GM23338 (cell line): ENCODE data around the gene SLC25A29.

Experiments
- CREB1 ChIP-seq: fragments of 250-450 bp; sonication (Bioruptor Pico); IDR thresholded peaks from 2 replicates; pipeline ENCODE4 v1.5.0; 2020; ENCODE audit warnings: low read depth, mild to moderate bottlenecking, moderate library complexity
- CTCF ChIP-seq, 2 experiments: fragments of 200-600 bp in 1 of 2; sonication (generic) in 1 of 2; conservative IDR thresholded peaks; 2 replicates each; pipeline versions ENCODE4 v1.5.1 to v1.6.1; 2016 to 2017; ENCODE audit warnings: antibody characterized with exemption in 2 of 2, low read depth in 2 of 2, mild to moderate bottlenecking in 2 of 2, moderate library complexity in 1 of 2
- EZH2 ChIP-seq: fragments of 200-600 bp; sonication (generic); IDR thresholded peaks from one replicate; pipeline ENCODE4 v1.8.0; 2017; ENCODE audit warnings: antibody characterized with exemption, mild to moderate bottlenecking, low read depth; ENCODE audit not compliant: unreplicated experiment
- EZH2phosphoT487 ChIP-seq: fragments of 200-600 bp; sonication (generic); IDR thresholded peaks from one replicate; pipeline ENCODE4 v1.8.1; 2018; ENCODE audit warnings: antibody characterized with exemption; ENCODE audit not compliant: unreplicated experiment
- JUNB ChIP-seq: IDR thresholded peaks from one replicate; pipeline ENCODE4 v1.6.1; 2016; ENCODE audit warnings: antibody characterized with exemption; ENCODE audit not compliant: unreplicated experiment
- NANOG ChIP-seq: IDR thresholded peaks from 2 replicates; pipeline ENCODE4 v1.6.1; 2016; ENCODE audit warnings: antibody characterized with exemption, borderline replicate concordance
- POLR2AphosphoS5 ChIP-seq: IDR thresholded peaks from 2 replicates; pipeline ENCODE4 v1.6.1; 2016; ENCODE audit warnings: antibody characterized with exemption, low read depth
- REST ChIP-seq: IDR thresholded peaks from one replicate; pipeline ENCODE4 v1.6.1; 2018; ENCODE audit warnings: antibody characterized with exemption; ENCODE audit not compliant: unreplicated experiment

- TF ChIP-seq CTCF (conservative IDR thresholded peaks at IDR 0.05; ENCODE audit: low read depth in 2 of 2) (no peak), REST (no peak), NANOG (no peak), POLR2AphosphoS5 (no peak), EZH2 (no peak), JUNB (no peak), CREB1 (CRISPR knock-in tag) (no peak), EZH2phosphoT487 (no peak)
Measured at GRCh38 chr14:100252684-100253083, 53.6 kb downstream of the SLC25A29 start.
